PC-9 (cell line): ENCODE measurements around the gene PEPD.

Source experiments
- CTCF ChIP-seq: fragments of 200-600 bp; sonication (generic); conservative IDR thresholded peaks from 2 replicates; pipeline ENCODE4 v1.6.1; 2017; ENCODE audit warnings: mixed run types, antibody characterized with exemption, mild to moderate bottlenecking, moderate library complexity
- EZH2 ChIP-seq: fragments of 200-600 bp; sonication (generic); IDR thresholded peaks from 2 replicates; pipeline ENCODE4 v1.8.0; 2017; ENCODE audit warnings: antibody characterized with exemption, low read depth

- TF ChIP-seq EZH2 (no peak), CTCF (no peak)
Measured at GRCh38 chr19:33393286-33394005, 128.1 kb downstream of the PEPD start.
